ENCODE results near the gene FAT4.

Gene FAT4

DNA sequence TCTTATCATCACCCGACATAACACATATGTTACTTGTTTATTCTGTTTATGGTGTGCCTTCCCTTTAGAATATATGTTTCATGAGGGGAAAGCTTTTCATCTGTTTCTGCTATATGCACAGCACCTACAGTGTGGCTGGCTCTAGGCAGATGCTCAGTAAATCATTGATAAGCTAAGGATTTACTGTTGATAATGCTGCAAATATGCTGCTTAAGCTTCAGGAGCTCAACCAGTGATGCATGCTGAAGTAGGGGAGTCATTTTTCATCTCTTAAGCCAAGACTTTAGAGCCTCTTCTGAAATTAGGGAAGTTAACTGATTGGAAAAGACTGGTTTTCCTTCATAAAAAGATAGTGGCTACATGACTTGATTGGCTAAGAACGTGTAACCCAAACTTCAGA is 16.4 kb downstream of the FAT4 start:
- no peak overlapping the region for H3K4me3 Mint-ChIP-seq
- H3K27ac Mint-ChIP-seq: no peak overlapping the region
- no peaks in the 10 kb centered on the region for H3K27me3 Mint-ChIP-seq
- no peaks in the 10 kb centered on the region for H3K4me1 Mint-ChIP-seq (ENCODE audit: low read depth)
- H3K36me3 Mint-ChIP-seq (ENCODE audit: low read depth): no peaks in the 10 kb centered on the region
- H3K9me3 Mint-ChIP-seq: no peaks in the 10 kb centered on the region
- intact Hi-C loops (cut with micrococcal nuclease): no loop called here

GRCh38 chr4:125334926-125335325 is 20.2 kb downstream of the FAT4 start:
- Mint-ChIP-seq H3K36me3 (ENCODE audit: low read depth) (no peaks in the 10 kb centered on the region), H3K27me3 (no peaks in the 10 kb centered on the region), H3K9me3 (no peaks in the 10 kb centered on the region), H3K4me3 (no peak overlapping the region), H3K4me1 (ENCODE audit: low read depth) (no peaks in the 10 kb centered on the region), H3K27ac (no peak overlapping the region)
- intact Hi-C loops (cut with micrococcal nuclease): no loop called here

GRCh38 chr4:125338814-125339213 is 24.1 kb downstream of the FAT4 start:
- intact Hi-C loops (cut with micrococcal nuclease): no loop called here
- Mint-ChIP-seq H3K4me3 (no peak overlapping the region), H3K27me3 (no peaks in the 10 kb centered on the region), H3K9me3 (no peaks in the 10 kb centered on the region), H3K27ac (no peak overlapping the region), H3K4me1 (ENCODE audit: low read depth) (no peaks in the 10 kb centered on the region), H3K36me3 (ENCODE audit: low read depth) (no peaks in the 10 kb centered on the region)

- Mint-ChIP-seq H3K27ac (no peak overlapping the region), H3K36me3 (ENCODE audit: low read depth) (no peaks in the 10 kb centered on the region), H3K27me3 (no peaks in the 10 kb centered on the region), H3K4me1 (ENCODE audit: low read depth) (no peaks in the 10 kb centered on the region), H3K9me3 (no peaks in the 10 kb centered on the region), H3K4me3 (no peak overlapping the region)
- intact Hi-C loops (cut with micrococcal nuclease): no loop called here
These were observed 29.4 kb downstream of the FAT4 start for GRCh38 chr4:125344198-125344597.

DNA sequence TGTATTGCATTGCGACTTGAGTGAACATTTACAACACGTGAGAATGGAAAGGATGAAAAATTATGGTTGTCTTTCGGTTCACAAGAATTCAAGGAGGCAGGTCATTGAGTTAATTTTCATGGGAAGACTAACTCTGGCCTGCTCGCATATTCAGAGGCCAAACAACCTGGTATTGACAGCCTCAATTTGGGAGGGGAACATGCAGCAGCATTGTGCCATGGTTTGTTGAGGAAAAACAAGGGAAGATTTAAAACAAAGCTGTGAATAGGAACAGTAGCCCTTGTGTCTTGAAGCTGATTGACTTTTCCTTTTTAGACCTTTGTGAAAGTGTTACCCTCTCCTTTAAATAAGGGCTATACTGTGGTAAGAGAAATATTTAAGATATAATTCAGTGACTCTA is 31.9 kb downstream of the FAT4 start:
- Mint-ChIP-seq H3K36me3 (ENCODE audit: low read depth) (no peaks in the 10 kb centered on the region), H3K4me3 (no peak overlapping the region), H3K4me1 (ENCODE audit: low read depth) (no peaks in the 10 kb centered on the region), H3K27me3 (no peaks in the 10 kb centered on the region), H3K9me3 (no peaks in the 10 kb centered on the region), H3K27ac (no peak overlapping the region)
- intact Hi-C loops (cut with micrococcal nuclease): no loop called here

GRCh38 chr4:125350470-125351135 is 35.8 kb downstream of the FAT4 start:
- H3K4me3 Mint-ChIP-seq: no peak overlapping the region
- no peaks in the 10 kb centered on the region for H3K36me3 Mint-ChIP-seq (ENCODE audit: low read depth)
- intact Hi-C loops (cut with micrococcal nuclease): no loop called here
- no peaks in the 10 kb centered on the region for H3K27me3 Mint-ChIP-seq
- H3K4me1 Mint-ChIP-seq (ENCODE audit: low read depth): no peaks in the 10 kb centered on the region
- H3K27ac Mint-ChIP-seq: no peak overlapping the region
- H3K9me3 Mint-ChIP-seq: no peaks in the 10 kb centered on the region

- intact Hi-C loops (cut with micrococcal nuclease): no loop called here
- H3K4me3 Mint-ChIP-seq: no peak overlapping the region
- H3K9me3 Mint-ChIP-seq: no peaks in the 10 kb centered on the region
- no peak overlapping the region for H3K27ac Mint-ChIP-seq
- H3K4me1 Mint-ChIP-seq (ENCODE audit: low read depth): no peaks in the 10 kb centered on the region
- no peaks in the 10 kb centered on the region for H3K27me3 Mint-ChIP-seq
- no peaks in the 10 kb centered on the region for H3K36me3 Mint-ChIP-seq (ENCODE audit: low read depth)
These were observed 37.8 kb downstream of the FAT4 start for GRCh38 chr4:125352521-125352920.

- intact Hi-C loops (cut with micrococcal nuclease): no loop called here
- Mint-ChIP-seq H3K4me1 (ENCODE audit: low read depth) (no peaks in the 10 kb centered on the region), H3K4me3 (no peak overlapping the region), H3K27ac (no peak overlapping the region), H3K9me3 (no peaks in the 10 kb centered on the region), H3K27me3 (no peaks in the 10 kb centered on the region), H3K36me3 (ENCODE audit: low read depth) (no peaks in the 10 kb centered on the region)
These were observed 38.4 kb downstream of the FAT4 start for GRCh38 chr4:125353131-125353530.

DNA sequence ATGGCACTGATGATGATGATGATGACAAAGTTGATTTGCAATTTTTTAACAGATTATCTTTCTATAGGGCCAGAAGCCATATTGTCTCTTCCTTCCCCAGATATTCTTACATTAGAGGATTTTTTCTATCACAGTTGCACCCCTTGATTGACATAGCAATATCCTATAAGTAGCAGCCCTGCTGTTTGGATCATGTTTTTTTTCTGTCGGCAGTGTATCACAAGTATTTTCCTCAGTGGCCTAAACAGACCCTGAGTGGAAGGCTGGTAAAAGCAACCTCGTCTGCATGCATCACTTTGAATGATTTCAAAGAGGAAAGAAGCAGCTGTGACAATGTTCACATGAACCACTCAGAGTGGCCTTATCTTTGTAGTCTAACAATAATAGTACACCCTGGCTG is 41.0 kb downstream of the FAT4 start:
- Mint-ChIP-seq H3K9me3 (no peaks in the 10 kb centered on the region), H3K36me3 (ENCODE audit: low read depth) (no peaks in the 10 kb centered on the region), H3K27ac (no peak overlapping the region), H3K27me3 (no peaks in the 10 kb centered on the region), H3K4me3 (no peak overlapping the region), H3K4me1 (ENCODE audit: low read depth) (no peaks in the 10 kb centered on the region)
- intact Hi-C loops (cut with micrococcal nuclease): no loop called here

DNA sequence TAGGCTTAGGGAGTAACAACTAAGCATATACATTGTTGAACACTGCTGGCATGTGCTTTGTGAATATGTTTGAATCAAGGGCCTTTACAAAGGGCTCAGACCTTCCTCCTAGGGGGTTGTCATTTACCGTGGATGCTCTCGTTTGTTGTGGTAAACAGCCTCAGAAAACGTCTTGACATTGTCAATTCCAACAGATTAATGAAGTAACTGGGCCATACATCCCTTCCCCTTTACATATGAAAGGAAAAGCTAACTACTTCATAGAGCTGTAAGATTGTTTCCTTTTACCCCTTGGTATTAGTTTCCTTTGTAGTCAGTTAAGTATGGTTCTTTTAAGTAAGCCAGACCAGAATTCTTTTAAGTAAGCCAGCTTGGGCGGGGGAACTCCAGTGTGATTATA is 42.9 kb downstream of the FAT4 start:
- Mint-ChIP-seq H3K36me3 (ENCODE audit: low read depth) (no peaks in the 10 kb centered on the region), H3K27me3 (no peaks in the 10 kb centered on the region), H3K4me1 (ENCODE audit: low read depth) (no peaks in the 10 kb centered on the region), H3K4me3 (no peak overlapping the region), H3K9me3 (no peaks in the 10 kb centered on the region), H3K27ac (no peak overlapping the region)
- intact Hi-C loops (cut with micrococcal nuclease): no loop called here

- H3K9me3 Mint-ChIP-seq: no peaks in the 10 kb centered on the region
- H3K4me3 Mint-ChIP-seq: no peak overlapping the region
- no peaks in the 10 kb centered on the region for H3K4me1 Mint-ChIP-seq (ENCODE audit: low read depth)
- no peak overlapping the region for H3K27ac Mint-ChIP-seq
- intact Hi-C loops (cut with micrococcal nuclease): no loop called here
- no peaks in the 10 kb centered on the region for H3K36me3 Mint-ChIP-seq (ENCODE audit: low read depth)
- H3K27me3 Mint-ChIP-seq: no peaks in the 10 kb centered on the region
These were observed 43.7 kb downstream of the FAT4 start for GRCh38 chr4:125358453-125358852.

DNA sequence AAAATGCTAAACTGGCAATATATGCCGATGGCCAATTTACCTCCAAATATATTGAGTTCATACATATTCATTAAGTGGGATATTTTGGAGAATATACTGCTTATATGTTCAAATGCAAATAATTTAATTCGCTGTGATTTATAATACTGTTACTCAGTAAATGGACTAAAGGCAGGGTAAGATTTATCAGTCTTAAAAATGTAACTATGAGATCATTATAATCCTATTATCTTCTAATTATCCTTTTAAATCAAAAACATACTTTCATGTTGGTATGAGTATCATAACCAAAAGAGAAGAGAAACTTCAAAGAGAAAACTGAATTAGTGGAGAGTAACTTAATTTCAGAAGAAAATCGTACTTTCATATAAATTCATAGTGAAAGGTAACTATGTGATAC is 44.6 kb downstream of the FAT4 start:
- Mint-ChIP-seq H3K27ac (no peak overlapping the region), H3K36me3 (ENCODE audit: low read depth) (no peaks in the 10 kb centered on the region), H3K4me1 (ENCODE audit: low read depth) (no peaks in the 10 kb centered on the region), H3K4me3 (no peak overlapping the region), H3K9me3 (no peaks in the 10 kb centered on the region), H3K27me3 (no peaks in the 10 kb centered on the region)
- intact Hi-C loops (cut with micrococcal nuclease): no loop called here

- Mint-ChIP-seq H3K4me3 (no peak overlapping the region), H3K9me3 (no peaks in the 10 kb centered on the region)
These were observed 45.3 kb downstream of the FAT4 start for GRCh38 chr4:125359960-125360634.

DNA sequence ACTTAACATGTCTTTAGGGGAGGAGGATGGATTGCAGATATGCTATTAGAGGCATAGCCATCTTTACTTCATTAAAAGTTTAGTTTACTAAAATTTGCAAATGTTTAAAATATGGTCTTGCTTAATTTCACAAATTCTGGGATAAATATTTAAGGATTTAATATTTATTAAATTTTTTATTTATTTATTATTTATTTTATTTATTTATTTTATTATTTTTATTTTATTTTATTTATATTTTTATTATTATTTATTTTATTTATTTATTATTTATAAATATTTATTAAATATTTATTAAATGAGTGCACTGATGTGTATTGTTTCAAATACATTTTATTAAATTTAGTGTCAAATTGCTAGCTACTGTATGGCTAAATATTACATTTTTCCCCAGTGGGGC is 46.0 kb downstream of the FAT4 start:
- no peak overlapping the region for H3K4me3 Mint-ChIP-seq
- no peak overlapping the region for H3K27ac Mint-ChIP-seq
- no peaks in the 10 kb centered on the region for H3K36me3 Mint-ChIP-seq (ENCODE audit: low read depth)
- intact Hi-C loops (cut with micrococcal nuclease): no loop called here
- no peaks in the 10 kb centered on the region for H3K27me3 Mint-ChIP-seq
- no peaks in the 10 kb centered on the region for H3K9me3 Mint-ChIP-seq
- no peaks in the 10 kb centered on the region for H3K4me1 Mint-ChIP-seq (ENCODE audit: low read depth)

More at GRCh38 chr4:125359960-125360634, 45.3 kb downstream of the FAT4 start:
- Mint-ChIP-seq H3K27me3 (no peaks in the 10 kb centered on the region), H3K36me3 (ENCODE audit: low read depth) (no peaks in the 10 kb centered on the region), H3K27ac (no peak overlapping the region), H3K4me1 (ENCODE audit: low read depth) (no peaks in the 10 kb centered on the region)
- intact Hi-C loops (cut with micrococcal nuclease): no loop called here

Measured in dendritic cell treated with granulocyte-macrophage colony-stimulating factor and Interleukin-4, amounts not matched to agents 40 ng/mL and 50 ng/mL, for 4 days (primary cell).